ENCODE measurements around the gene PPP1R26.
"Not testable (repeated sequence)": the region's sequence is repeated elsewhere in the genome, so short reads cannot be mapped to it uniquely, and the experiment has no call there.

The PPP1R26 gene

DNA sequence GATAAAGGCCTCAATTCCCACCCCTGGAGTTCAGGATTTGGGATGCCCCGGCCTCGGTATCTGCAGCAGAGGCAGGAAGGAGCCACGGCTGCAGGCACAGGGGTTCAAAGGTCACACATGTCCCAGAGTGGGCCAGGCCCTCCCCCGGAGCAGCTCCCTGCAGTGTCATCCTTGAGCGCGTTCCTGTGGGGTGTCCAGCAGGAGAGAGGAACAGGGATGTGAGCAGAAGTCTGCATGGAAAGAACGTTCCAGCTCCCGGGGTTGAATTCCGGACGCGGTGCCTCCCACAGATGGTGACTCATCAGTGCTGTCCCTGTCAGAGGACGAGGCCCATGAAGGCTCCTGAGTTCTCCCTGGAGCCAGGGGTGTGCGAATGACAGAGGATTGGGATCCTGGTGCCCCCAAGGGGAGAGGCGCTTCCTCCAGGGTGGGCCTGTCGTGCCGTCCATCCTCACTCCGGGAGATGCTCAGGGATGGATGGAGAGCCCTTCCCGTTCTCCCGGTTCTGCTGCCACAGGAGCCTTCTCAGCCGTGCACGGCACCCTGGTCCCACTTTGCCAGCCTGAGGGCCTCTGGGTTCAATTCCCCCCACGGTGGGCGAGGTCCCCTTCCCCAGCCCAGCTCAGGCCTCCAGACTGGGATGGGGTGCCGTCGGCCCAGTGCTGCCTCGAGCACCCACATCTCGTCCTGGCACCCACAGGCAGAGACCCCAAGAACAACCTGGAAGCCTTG is 44.7 kb downstream of the PPP1R26 start:
- DNase-seq, result no peak

DNA sequence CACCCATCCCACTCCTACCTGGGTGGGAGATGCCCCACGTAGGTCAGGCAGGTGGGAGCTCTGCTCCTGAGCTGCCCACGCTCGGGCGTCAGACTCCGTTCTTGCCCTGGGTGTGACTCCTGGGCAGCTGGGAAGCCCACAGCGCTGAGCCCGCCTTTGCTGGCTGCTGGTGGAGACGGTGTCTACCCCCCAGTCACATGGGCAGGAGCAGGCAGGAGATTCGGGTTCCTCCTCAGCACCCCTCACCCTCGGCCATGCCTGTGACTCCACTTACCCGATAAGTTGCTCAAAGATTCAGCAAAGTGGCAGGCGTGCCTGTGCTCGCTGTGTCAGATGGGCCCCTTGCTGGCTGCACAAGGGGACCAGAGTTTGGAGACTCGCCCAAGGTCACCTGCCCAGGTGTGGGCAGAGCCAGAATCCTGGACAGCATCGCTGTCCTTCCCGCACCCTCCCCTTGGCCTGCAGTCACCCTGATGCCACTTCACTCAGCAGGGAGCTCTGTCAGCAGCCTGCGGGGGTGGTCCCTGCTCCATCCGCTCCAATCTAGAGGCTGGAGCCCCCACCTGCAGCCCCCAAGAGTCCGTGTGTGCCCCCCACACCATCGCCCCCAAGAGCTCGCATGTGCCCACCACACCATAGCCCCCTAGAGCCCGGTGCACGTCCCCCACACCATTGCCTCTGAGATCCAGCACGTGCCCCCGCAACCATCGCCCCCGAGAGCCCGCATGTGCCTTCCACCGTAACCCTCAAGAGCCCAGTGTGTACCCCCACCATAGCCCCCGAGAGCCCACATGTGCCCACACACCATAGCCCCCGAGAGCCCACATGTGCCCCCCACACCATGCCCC is 45.9 kb downstream of the PPP1R26 start:
- DNase-seq, result no peak

DNA sequence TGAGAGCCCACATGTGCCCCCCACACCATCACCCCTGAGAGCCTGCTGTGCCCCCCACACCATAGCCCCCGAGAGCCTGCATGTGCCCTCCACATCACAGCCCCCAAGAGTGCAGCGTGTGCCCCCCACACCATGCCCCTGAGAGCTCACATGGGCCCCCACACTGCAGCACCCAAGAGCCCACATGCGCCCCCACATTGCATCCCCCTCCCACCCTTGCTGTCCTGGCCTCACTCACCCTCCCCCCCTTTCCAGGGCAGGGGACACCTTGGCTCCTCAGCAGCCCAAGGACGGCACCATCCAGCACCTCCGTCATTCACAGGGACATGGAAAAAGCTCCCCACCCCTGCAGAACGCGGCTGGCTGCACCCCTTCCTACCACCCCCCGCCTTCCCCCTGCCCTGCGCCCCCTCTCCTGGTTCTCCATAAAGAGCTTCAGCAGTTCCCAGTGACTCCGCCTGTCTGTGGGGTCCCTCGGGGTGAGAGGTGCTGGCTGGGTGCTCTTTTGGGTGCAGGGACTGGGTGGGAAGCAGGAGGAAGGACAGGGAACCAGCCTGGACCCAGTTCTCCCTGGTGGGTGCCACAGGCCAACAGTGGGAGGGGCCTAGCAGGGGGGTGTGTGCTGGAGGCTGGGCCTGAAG is 46.6 kb downstream of the PPP1R26 start:
- no peak for DNase-seq

DNA sequence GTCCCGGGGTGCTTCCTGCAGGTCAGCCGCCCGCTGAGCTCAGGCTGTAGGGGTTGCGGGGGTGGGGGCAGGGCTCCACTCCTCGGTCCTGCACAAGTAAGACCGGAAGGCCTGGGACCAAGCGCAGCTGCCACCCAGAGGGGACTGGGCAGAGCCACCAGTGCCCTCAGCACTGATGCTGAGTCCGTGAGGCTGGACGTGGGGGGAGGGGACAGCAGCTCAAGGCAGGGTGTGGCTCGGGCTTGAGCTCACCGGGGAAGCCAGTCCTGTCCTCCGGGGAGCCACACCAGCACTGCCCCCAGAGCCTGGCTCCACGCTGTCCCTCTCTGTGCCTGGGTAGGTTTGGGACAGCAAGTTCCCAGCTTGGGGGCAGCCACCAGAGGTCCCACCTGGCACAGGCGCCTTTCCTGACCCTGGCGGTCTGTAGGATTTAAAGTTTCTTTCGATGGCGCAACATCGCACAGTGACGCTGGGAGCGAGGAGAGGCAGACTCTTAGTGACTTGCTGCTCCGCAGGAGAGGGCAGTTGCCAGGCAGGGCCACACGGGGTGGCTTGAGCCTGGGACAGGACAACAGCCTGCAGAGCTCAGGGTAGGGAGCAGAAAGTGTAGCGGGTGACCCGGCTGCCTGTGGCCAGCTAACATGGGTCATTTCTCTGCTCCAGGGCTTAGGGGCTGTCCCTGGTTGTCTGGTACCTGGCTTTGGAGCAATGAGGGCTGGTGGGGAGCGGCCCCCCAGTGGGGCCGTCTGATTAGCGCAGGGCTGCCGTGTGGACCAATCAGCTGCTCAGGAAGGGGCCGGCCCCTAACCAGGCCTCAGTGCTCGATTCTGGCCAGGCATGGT is 47.4 kb downstream of the PPP1R26 start:
- no peak for DNase-seq

- peak in 1 of 5 experiments; percentile 50 for DNase-seq
These were observed 49.4 kb downstream of the PPP1R26 start for GRCh38 chr9:135528842-135529435.

DNA sequence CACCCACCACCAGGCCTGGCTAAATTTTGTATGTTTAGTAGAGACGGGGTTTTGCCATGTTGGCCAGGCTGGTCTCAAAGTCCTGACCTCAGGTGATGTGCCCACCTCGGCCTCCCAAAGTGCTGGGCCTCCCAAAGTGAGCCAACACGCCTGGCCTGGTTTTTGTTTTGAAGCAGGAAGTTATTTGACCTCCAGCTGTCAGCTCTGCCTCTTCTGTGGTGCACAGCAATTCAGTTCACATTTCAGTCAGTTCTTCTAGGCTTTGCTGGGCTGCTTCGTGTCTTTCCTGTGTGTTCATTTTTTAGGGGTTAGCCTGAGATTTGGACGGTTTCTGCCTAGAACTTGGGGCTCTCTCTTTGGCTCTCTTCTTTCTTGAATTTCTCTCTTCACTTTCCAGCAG is 50.6 kb downstream of the PPP1R26 start:
- peak in 1 of 5 experiments; percentile 30 for DNase-seq

- DNase-seq, result no peak
These were observed 51.5 kb downstream of the PPP1R26 start for GRCh38 chr9:135531096-135531495.

GRCh38 chr9:135533113-135533512 is 53.5 kb downstream of the PPP1R26 start:
- no peak for DNase-seq

- DNase-seq, result no peak
These were observed 54.1 kb downstream of the PPP1R26 start for GRCh38 chr9:135533674-135534073.

GRCh38 chr9:135534192-135534711 is 54.7 kb downstream of the PPP1R26 start:
- not testable (repeated sequence) for DNase-seq

DNA sequence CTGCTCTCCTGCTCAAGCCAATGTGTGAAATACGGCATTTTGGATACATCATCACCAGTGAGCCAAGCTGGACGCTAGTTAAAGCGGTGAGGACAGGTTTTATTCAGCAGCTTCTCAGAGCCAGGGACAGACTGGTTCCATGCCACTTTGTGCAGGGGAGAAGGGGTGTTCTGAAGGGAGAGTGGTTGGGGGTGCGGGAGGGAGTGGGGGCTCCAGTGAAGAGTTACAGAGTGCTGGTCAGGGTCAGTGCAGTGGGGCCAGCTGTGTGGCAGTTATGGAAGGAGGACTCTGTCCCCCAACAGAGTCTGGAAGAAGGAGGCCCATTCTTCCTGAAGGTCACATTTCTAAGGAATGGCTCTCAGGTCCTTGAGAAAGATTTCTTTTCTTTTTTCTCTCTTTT is 55.2 kb downstream of the PPP1R26 start:
- DNase-seq, result not testable (repeated sequence)

DNA sequence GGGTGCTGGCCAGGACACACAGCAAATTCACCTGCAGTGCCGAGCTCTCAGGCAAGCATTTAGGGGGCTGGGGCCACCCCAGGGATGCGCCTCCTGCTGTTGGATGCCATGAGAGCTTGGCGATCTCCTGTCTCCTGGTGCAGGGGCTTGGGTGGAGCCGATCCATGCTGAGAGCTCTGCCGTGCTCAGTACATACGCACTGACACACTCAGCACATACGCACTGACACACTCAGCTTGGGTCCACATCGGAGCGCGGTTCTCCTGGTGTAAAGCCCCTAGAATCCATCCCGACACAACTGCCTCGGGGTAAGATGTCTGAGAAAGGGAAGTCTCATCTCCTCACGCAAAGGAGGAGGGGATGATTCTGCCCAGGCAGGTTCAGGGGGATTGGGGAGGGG is 56.0 kb downstream of the PPP1R26 start:
- not testable (repeated sequence) for DNase-seq

DNA sequence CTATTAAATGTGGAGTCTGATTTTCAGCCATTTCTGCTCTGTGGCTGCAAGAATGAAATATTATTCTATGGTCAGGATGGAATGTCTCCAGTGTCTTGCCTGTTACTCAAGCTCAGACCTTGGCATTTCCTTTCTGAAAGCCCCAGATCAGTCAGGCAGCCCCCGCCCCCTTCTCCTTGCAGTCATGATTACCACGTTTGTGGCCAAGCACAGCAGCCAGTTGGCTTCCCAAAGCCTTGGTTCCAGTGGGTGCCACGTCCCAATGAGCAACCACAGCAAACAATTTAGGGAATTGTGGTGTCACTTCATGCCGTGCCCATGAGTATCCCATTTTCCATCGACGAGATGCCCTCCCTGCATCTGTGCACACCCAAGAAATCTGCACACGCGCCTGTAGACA is 56.6 kb downstream of the PPP1R26 start:
- peak in 1 of 5 experiments; percentile 24 for DNase-seq

Data from T-helper 2 cell (primary cell).